ENCODE results near the gene PRICKLE1.

DNA sequence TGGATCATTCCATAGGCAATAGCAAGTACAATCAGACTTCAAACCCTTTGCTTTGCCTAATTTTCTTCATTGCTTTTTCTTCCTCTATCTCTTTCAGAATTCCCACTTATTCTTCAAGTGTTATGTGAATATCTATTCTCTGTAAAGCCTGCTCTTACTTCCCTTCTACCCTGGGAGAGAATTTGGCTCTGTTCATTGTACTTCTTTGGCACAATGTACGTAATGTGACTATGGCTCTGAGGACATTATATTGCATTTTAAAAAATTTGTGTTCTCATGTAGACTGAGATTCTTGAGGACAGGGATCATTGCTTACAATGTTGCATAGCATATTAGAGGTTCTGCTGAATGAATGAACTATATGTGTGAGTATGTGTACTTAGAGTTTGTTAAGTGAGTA lies 16.9 kb upstream of the PRICKLE1 start:
- no peak for TF ChIP-seq CTCF (IDR thresholded peaks at IDR 0.05)
- no peak for TF ChIP-seq POLR2AphosphoS5 (IDR thresholded peaks at IDR 0.05)
- no peak for TF ChIP-seq POLR2A (IDR thresholded peaks at IDR 0.05)

Measured in breast epithelium (tissue), 3 donors.